Kidney tubule cell (primary cell): Measurements from ENCODE around the gene METTL21A.
A peak's percentile ranks its signal among the peaks of the same experiment; 100 is the strongest.
"Not testable (repeated sequence)": the region's sequence is repeated elsewhere in the genome, so short reads cannot be mapped to it uniquely, and the experiment has no call there.

Experiments
- DNase-seq: peaks from one replicate; pipeline ENCODE4 v3.0.0-alpha.2; 2018; ENCODE audit warnings: low spot score

Gene METTL21A

GRCh38 chr2:207625014-207625907 is at the start of gene METTL21A:
Gene METTL21A, minus strand, starts transcription at chr2:207625394. Its CDS starts 1,019 bp downstream, at chr2:207624375.
- DNase-seq = peak; percentile 94

- no peak for DNase-seq
Observed at GRCh38 chr2:207674826-207675225, 49.6 kb upstream of the METTL21A start.

DNA sequence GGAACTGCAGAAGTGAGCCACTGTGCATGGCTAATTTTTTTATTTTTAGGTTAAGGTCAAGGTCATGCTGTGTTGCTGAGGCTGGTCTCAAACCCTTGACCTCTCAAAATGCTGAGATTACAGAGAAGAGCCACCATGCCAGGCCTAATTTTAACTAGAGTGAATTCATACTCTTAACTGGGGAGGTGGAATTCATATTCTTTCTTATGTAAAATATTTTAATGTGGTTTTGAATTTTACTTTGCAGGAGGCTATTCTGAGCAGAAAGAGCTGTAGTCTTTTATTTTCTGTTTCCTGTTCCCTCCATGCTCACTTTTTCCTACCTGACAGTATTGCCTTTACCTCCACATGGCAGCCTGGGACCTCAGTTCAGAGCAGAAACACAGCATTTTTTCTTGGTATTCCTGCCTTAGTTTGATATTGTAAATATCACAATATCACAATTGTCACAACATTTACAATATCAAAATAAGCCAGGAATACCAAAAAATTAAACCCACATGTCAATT is 49.1 kb upstream of the METTL21A start:
- DNase-seq = no peak

- DNase-seq = no peak
Observed at GRCh38 chr2:207673431-207673830, 48.2 kb upstream of the METTL21A start.

DNA sequence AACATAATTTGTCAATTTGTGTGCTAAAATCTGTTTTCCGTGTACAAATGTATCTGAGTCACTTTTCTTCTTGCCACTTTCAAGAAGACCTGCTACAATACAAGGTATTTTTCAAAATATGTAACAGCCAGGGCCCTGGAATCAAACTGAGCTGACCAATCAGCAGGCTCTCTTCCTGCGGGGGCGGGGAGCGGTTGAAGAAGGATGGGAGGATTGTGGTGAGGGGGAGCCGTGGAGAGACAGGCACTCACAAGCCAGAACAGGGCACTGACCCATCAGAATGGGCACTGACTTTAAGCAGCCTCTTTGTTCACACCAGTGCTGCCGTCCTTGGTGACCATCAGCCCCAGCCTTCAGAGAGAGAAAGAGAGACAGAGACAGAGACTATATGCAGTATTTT is 45.7 kb upstream of the METTL21A start:
- no peak for DNase-seq

DNA sequence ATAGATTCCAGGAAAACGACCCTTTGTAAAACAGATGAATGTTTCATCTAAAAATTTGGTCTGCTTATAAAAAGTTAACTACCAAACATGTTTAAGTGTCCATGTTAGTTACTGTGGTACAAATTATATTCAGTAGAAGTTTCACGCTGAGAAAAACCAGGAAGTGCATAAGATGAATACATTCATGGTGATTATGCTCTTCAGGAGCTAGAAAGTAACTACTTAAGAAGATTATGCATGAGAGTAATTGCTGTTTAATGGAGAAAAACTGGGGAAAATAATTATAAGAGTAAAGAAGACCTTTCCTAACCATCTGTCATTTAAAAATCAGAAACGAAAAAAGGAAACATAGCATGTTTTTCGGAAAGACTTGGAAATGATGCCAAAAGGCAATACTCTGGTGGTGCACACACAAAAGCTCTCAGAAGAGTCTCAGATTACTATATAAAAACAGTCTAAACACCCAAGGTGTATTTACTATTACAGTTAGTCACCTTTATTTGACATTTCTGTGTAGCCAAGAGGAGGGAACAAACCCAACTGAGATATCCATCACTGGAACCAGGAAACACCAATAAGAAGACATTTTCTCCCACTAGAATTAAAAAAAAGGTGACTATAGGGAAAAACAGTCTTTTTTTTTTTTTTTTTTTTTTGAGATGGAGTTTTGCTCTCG is 38.8 kb upstream of the METTL21A start:
- DNase-seq = no peak

DNA sequence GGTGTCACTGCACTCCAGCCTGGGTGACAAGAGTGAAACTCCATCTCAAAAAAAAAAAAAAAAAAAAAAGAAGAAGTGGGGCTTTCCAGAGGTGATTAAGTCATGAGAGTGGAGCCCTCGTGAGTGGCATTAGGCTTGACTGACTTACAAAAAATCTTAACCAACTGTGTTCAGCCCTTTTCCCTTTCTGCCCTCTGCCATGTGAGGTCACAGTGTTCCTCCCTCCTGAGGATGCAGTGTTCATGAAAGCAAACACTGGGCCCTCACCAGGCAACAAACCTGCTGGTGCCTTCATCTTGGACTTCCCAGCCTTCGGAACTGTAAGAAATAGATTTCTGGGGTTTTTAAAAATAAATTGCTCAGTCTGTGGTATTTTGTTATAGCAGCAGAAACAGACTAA is 37.0 kb upstream of the METTL21A start:
- DNase-seq = peak; percentile 84

- peak; percentile 64 for DNase-seq
Observed at GRCh38 chr2:207660994-207661393, 35.8 kb upstream of the METTL21A start.

- DNase-seq = no peak
Observed at GRCh38 chr2:207658156-207658555, 33.0 kb upstream of the METTL21A start.

DNA sequence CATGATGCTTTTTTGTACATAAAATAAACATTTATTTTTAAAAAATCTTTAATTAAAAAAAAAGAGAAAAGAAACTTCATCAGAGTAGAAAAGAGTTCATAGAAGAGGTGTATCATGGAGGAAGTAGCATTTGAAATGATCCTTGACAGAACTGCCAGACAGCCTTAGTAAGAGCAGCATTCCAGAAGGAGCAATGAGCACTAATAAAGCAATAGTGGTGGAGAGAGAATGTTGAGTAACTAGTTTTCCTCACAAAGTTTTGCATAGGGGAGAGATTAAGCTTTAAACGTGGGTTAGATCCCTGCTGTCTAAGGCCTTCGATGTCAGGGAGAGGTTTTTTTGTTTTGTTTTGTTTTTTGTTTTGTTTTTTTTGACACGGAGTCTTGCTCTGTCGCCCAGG is 29.8 kb upstream of the METTL21A start:
- peak; percentile 52 for DNase-seq

DNA sequence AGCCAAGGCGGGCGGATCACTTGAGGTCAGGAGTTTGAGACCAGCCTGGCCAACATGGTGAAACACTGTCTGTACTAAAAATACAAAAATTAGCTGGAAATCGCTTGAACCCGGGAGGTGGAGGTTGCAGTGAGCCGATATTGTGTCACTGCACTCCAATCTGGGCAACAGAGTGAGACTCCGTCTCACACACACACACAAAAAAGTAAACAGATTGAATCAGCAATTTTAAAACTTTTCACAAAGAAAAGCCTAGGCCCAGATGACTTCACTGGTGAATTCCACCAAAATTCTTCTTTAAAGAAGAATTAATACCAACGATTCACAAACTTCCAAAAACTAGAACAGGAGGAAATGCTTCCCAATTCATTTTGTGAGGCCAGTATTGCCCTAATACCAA is 21.4 kb upstream of the METTL21A start:
- not testable (repeated sequence) for DNase-seq

GRCh38 chr2:207643892-207644291 is 18.7 kb upstream of the METTL21A start:
- no peak for DNase-seq

- no peak for DNase-seq
Observed at GRCh38 chr2:207640661-207641060, 15.5 kb upstream of the METTL21A start.

DNA sequence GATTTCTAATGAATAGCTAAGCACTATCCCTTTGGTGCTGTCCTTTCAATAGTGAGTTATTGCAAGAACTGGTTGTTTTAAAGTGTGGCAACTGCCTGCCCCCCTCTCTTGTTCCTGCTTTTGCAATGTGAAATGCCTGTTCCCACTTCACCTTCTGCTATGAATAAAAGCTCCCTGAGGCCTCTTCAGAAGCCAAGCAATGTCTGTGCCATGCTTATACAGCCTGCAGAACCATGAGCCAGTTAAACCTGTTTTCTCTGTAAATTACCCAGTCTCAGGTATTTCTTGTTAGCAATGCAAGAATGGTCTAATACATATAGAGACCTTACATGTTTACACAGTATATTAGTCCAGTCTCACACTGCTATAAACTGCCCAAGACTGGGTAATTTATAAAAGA is 15.0 kb upstream of the METTL21A start:
- no peak for DNase-seq

GRCh38 chr2:207639288-207639687 is 14.1 kb upstream of the METTL21A start:
- DNase-seq = not testable (repeated sequence)

DNA sequence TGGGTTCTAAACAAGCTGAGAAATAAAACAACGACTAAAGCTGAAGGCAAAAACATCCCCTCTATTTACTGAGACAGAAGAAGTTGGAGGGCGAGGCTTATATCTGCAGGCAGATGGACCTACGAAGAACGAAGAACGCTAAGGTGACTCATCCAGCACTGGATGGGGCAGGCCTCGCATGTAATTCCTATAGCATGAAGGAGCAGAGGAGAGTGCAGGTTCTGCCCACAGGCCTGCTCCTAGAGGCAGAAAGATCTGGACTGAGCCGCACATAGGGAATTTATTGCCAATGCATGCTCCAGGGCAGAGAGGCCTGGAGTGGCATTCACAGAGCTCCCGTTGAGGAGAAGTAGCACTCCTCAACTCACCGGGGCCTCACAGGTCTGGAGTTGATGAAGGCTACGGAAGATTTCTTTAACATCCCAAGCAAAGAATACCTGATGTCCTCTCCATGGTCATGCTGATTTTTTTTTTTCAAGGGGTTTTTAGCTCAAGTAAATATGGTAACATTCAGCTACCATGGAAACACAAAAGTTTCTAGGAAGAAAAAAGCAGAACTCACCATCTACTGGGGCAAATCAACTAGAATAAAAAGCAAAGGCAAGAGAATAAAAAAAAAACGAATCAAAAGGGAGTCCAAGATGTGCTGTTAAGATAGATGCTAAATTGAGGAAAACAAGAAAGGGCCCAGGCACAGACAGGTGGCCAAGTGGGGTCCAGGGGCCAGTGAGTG is 10.4 kb upstream of the METTL21A start:
- DNase-seq = peak; percentile 29

DNA sequence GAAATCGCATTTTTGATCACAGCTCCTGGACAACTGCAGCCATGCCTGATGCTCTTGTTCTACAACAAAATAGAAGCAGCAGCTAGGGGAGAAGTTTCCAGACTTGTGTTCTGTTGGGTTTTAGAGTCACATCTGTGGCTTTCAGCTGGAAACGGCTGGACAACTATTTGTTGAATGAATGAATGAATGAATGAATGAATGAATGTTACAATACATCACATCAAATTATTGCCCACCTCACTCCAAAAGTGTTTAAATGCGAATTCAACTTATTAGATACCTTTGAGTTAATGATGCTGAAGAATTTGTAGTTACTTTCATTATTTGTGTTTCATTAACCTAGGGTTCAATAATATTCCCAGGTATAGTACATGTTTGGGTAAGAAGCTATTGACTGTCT is 8.5 kb upstream of the METTL21A start:
- no peak for DNase-seq

DNA sequence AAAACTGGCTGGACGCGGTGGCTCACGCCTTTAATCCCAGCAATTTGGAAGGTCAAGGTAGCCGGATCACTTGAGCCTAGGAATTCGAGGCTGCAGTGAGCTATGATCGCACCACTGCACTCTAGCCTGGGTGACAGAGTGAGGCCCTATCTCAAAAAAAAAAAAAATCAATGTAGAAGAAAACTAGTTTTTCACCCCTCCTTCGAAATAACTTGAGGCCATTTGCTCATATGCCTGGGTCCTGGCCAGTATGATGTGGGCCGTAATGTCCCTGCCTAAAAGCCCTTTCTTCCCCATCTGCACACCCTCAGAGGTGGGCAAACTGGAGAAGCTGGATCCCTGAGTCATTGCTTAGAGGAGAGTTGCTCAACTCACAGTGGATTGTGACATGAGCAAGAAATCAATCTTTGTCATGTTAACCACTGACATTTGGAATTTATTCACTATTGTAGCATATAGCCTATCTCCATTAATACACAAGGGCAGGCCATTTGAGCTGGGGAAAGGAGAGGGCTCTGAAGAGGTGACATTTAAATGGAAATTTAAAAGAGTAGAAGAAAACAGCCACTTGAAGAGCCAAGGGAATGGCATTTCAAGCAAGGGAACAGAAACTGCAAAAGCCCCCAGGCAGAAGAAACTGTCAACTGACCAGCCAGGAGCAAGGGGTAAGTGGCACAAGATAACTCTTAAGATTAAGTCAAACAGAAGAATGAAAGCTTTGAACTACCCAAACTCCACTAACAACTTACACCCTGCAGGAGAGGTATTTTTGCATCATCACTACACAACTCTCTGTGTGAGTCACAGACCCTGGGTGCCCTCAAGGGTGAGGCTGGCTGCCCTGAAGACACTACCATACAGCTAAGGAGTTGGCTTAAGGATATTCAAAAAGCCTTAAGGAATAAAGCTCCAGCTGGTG is 7.6 kb upstream of the METTL21A start:
- peak; percentile 87 for DNase-seq

DNA sequence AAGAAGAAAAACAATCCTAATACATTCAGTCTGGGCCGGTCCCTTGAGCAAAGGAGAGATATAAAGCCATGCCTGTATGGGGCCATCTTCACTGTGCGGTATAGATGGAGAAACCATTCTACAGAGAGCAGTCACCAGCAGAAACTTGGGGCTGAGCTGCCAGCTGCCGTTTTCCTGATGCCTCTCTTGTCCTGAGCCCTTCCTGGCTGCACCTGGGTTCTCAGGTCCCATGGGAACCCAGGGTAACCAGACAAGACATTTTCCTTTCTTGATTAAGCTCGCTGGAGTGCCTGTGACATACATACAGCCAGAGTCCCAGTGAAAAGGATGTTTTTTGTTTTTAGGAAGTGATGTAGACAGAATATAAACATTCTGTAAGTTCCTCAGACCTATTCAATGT is 5.3 kb upstream of the METTL21A start:
- DNase-seq = no peak

DNA sequence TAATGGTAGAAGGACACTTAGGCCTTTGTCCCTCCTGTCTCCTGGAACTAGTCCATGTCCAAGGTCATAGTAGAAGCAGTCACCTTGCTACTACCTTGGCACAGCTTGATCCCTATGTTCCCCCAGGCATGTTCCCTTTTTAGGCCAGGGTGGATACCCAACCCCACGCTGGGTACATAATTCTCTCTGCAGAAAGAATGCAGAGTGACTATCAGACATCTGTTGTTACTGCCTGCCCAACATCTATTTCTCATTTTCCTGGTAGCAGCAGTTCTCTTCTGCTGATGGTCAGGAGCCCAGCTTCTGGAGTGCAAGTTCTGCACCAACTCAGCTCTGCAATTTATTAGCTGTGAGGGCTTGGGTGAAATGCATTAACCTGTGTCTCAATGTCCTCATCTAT is 4.4 kb upstream of the METTL21A start:
- DNase-seq = no peak
